ENCODE measurements around the gene PHAF1. TPM values are rescaled to one million over a fixed set of nuclear protein-coding genes. Genes with fewer than 3 reads are reported as not detected.

PHAF1 gene
- polyA plus RNA-seq, 4 donors: 5.9 to 13.6 (median 8.7) TPM

- Histone ChIP-seq H3K36me3 (ENCODE audit: control insufficient read depth in 3 of 3, insufficient read depth in 2 of 3, low read depth in 1 of 3, low read length in 3 of 3) (peaks cover 0 to 21% (median 4%) of the 10 kb centered on the region in 3 donors), H3K4me1 (ENCODE audit: control insufficient read depth in 3 of 3, insufficient read depth in 2 of 3, low read depth in 1 of 3, low read length in 2 of 3) (no peaks in the 10 kb centered on the region), H3K27ac (ENCODE audit: low read depth in 1 of 3, low read length in 2 of 3) (no peak overlapping the region), H3K27me3 (ENCODE audit: control insufficient read depth in 3 of 3, insufficient read depth in 3 of 3, low read length in 3 of 3) (no peaks in the 10 kb centered on the region), H3K9me3 (ENCODE audit: control insufficient read depth in 2 of 2, insufficient read depth in 1 of 2, low read depth in 1 of 2, low read length in 1 of 2) (no peaks in the 10 kb centered on the region), H3K4me3 (ENCODE audit: low read depth in 1 of 3, low read length in 3 of 3) (no peak overlapping the region)
- no peak for DNase-seq
- WGBS, 3 donors: 79 to 96% (median 93%) methylated on average over 2 of the region's 2 CpGs
- FAIRE-seq: no peak
Observed at GRCh38 chr16:67098599-67098998, 11.1 kb upstream of the PHAF1 start.

- FAIRE-seq (no peak), DNase-seq (no peak)
- no peak overlapping the region for H3K4me3 ChIP-seq (ENCODE audit: low read depth in 1 of 3, low read length in 3 of 3)
- 100% methylated on average over 1 of the region's 1 CpG for WGBS, 3 donors
- peaks cover 0 to 15% (median 4%) of the 10 kb centered on the region in 3 donors for H3K36me3 ChIP-seq (ENCODE audit: control insufficient read depth in 3 of 3, insufficient read depth in 2 of 3, low read depth in 1 of 3, low read length in 3 of 3)
- H3K9me3 ChIP-seq (ENCODE audit: control insufficient read depth in 2 of 2, insufficient read depth in 1 of 2, low read depth in 1 of 2, low read length in 1 of 2): no peaks in the 10 kb centered on the region
- H3K27me3 ChIP-seq (ENCODE audit: control insufficient read depth in 3 of 3, insufficient read depth in 3 of 3, low read length in 3 of 3): no peaks in the 10 kb centered on the region
- H3K27ac ChIP-seq (ENCODE audit: low read depth in 1 of 3, low read length in 2 of 3): no peak overlapping the region
- H3K4me1 ChIP-seq (ENCODE audit: control insufficient read depth in 3 of 3, insufficient read depth in 2 of 3, low read depth in 1 of 3, low read length in 2 of 3): no peaks in the 10 kb centered on the region
Observed at GRCh38 chr16:67100569-67101310, 9.0 kb upstream of the PHAF1 start.

- no peaks in the 10 kb centered on the region for H3K27me3 ChIP-seq (ENCODE audit: control insufficient read depth in 3 of 3, insufficient read depth in 3 of 3, low read length in 3 of 3)
- H3K9me3 ChIP-seq (ENCODE audit: control insufficient read depth in 2 of 2, insufficient read depth in 1 of 2, low read depth in 1 of 2, low read length in 1 of 2): no peaks in the 10 kb centered on the region
- DNase-seq (no peak), FAIRE-seq (no peak)
- no peaks in the 10 kb centered on the region for H3K4me1 ChIP-seq (ENCODE audit: control insufficient read depth in 3 of 3, insufficient read depth in 2 of 3, low read depth in 1 of 3, low read length in 2 of 3)
- H3K4me3 ChIP-seq (ENCODE audit: low read depth in 1 of 3, low read length in 3 of 3): no peak overlapping the region
- no peak overlapping the region for H3K27ac ChIP-seq (ENCODE audit: low read depth in 1 of 3, low read length in 2 of 3)
- 77 to 88% (median 77%) methylated on average over 4 of the region's 4 CpGs for WGBS, 3 donors
- H3K36me3 ChIP-seq (ENCODE audit: control insufficient read depth in 3 of 3, insufficient read depth in 2 of 3, low read depth in 1 of 3, low read length in 3 of 3): peaks cover 0 to 11% (median 4%) of the 10 kb centered on the region in 3 donors
Observed at GRCh38 chr16:67101311-67102082, 8.2 kb upstream of the PHAF1 start.

GRCh38 chr16:67104061-67104460 lies 5.7 kb upstream of the PHAF1 start:
- Histone ChIP-seq H3K36me3 (ENCODE audit: control insufficient read depth in 3 of 3, insufficient read depth in 2 of 3, low read depth in 1 of 3, low read length in 3 of 3) (peaks cover 0 to 2% (median 0%) of the 10 kb centered on the region in 3 donors), H3K27ac (ENCODE audit: low read depth in 1 of 3, low read length in 2 of 3) (no peak overlapping the region), H3K27me3 (ENCODE audit: control insufficient read depth in 3 of 3, insufficient read depth in 3 of 3, low read length in 3 of 3) (no peaks in the 10 kb centered on the region), H3K4me3 (ENCODE audit: low read depth in 1 of 3, low read length in 3 of 3) (no peak overlapping the region), H3K4me1 (ENCODE audit: control insufficient read depth in 3 of 3, insufficient read depth in 2 of 3, low read depth in 1 of 3, low read length in 2 of 3) (peaks cover 0 to 4% (median under 1%) of the 10 kb centered on the region in 3 donors), H3K9me3 (ENCODE audit: control insufficient read depth in 2 of 2, insufficient read depth in 1 of 2, low read depth in 1 of 2, low read length in 1 of 2) (no peaks in the 10 kb centered on the region)
- 60 to 63% (median 61%) methylated on average over 4 of the region's 4 CpGs for WGBS, 3 donors
- DNase-seq: peak in 1 of 2 donors; percentile 24
- FAIRE-seq: no peak

GRCh38 chr16:67104845-67105244 lies 4.9 kb upstream of the PHAF1 start:
- H3K27ac ChIP-seq (ENCODE audit: low read depth in 1 of 3, low read length in 2 of 3): no peak overlapping the region
- peak; percentile 12 for DNase-seq
- 66 to 79% (median 73%) methylated on average over 6 of the region's 6 CpGs for WGBS, 3 donors

GRCh38 chr16:67105246-67105645 lies 4.5 kb upstream of the PHAF1 start:
- no peak overlapping the region for H3K27ac ChIP-seq (ENCODE audit: low read depth in 1 of 3, low read length in 2 of 3)
- H3K4me3 ChIP-seq (ENCODE audit: low read depth in 1 of 3, low read length in 3 of 3): no peak overlapping the region
- FAIRE-seq (no peak), DNase-seq (no peak)
- WGBS, 3 donors: 71 to 79% (median 79%) methylated on average over 2 of the region's 2 CpGs
- H3K27me3 ChIP-seq (ENCODE audit: control insufficient read depth in 3 of 3, insufficient read depth in 3 of 3, low read length in 3 of 3): no peaks in the 10 kb centered on the region
- peaks cover 0 to 2% (median 0%) of the 10 kb centered on the region in 3 donors for H3K36me3 ChIP-seq (ENCODE audit: control insufficient read depth in 3 of 3, insufficient read depth in 2 of 3, low read depth in 1 of 3, low read length in 3 of 3)
- peaks cover 0 to 6% (median 2%) of the 10 kb centered on the region in 3 donors for H3K4me1 ChIP-seq (ENCODE audit: control insufficient read depth in 3 of 3, insufficient read depth in 2 of 3, low read depth in 1 of 3, low read length in 2 of 3)
- H3K9me3 ChIP-seq (ENCODE audit: control insufficient read depth in 2 of 2, insufficient read depth in 1 of 2, low read depth in 1 of 2, low read length in 1 of 2): no peaks in the 10 kb centered on the region

More at GRCh38 chr16:67104845-67105244, 4.9 kb upstream of the PHAF1 start:
- no peak for FAIRE-seq
- Histone ChIP-seq H3K9me3 (ENCODE audit: control insufficient read depth in 2 of 2, insufficient read depth in 1 of 2, low read depth in 1 of 2, low read length in 1 of 2) (no peaks in the 10 kb centered on the region), H3K4me1 (ENCODE audit: control insufficient read depth in 3 of 3, insufficient read depth in 2 of 3, low read depth in 1 of 3, low read length in 2 of 3) (peaks cover 0 to 6% (median 2%) of the 10 kb centered on the region in 3 donors), H3K4me3 (ENCODE audit: low read depth in 1 of 3, low read length in 3 of 3) (no peak overlapping the region), H3K36me3 (ENCODE audit: control insufficient read depth in 3 of 3, insufficient read depth in 2 of 3, low read depth in 1 of 3, low read length in 3 of 3) (no peaks in the 10 kb centered on the region), H3K27me3 (ENCODE audit: control insufficient read depth in 3 of 3, insufficient read depth in 3 of 3, low read length in 3 of 3) (no peaks in the 10 kb centered on the region)

- Histone ChIP-seq H3K9me3 (ENCODE audit: control insufficient read depth in 2 of 2, insufficient read depth in 1 of 2, low read depth in 1 of 2, low read length in 1 of 2) (no peaks in the 10 kb centered on the region), H3K27ac (ENCODE audit: low read depth in 1 of 3, low read length in 2 of 3) (no peak overlapping the region), H3K27me3 (ENCODE audit: control insufficient read depth in 3 of 3, insufficient read depth in 3 of 3, low read length in 3 of 3) (no peaks in the 10 kb centered on the region), H3K36me3 (ENCODE audit: control insufficient read depth in 3 of 3, insufficient read depth in 2 of 3, low read depth in 1 of 3, low read length in 3 of 3) (peaks cover 0 to 2% (median 0%) of the 10 kb centered on the region in 3 donors), H3K4me3 (ENCODE audit: low read depth in 1 of 3, low read length in 3 of 3) (no peak overlapping the region), H3K4me1 (ENCODE audit: control insufficient read depth in 3 of 3, insufficient read depth in 2 of 3, low read depth in 1 of 3, low read length in 2 of 3) (peaks cover 2 to 11% (median 5%) of the 10 kb centered on the region in 3 donors)
- FAIRE-seq (no peak), DNase-seq (no peak)
- WGBS, 3 donors: 66 to 80% (median 72%) methylated on average over 5 of the region's 5 CpGs
Observed at GRCh38 chr16:67105881-67106280, 3.9 kb upstream of the PHAF1 start.

GRCh38 chr16:67108489-67108888 lies 1.3 kb upstream of the PHAF1 start:
- Histone ChIP-seq H3K9me3 (ENCODE audit: control insufficient read depth in 2 of 2, insufficient read depth in 1 of 2, low read depth in 1 of 2, low read length in 1 of 2) (no peaks in the 10 kb centered on the region), H3K4me1 (ENCODE audit: control insufficient read depth in 3 of 3, insufficient read depth in 2 of 3, low read depth in 1 of 3, low read length in 2 of 3) (peaks cover 4 to 16% (median 11%) of the 10 kb centered on the region in 3 donors), H3K4me3 (ENCODE audit: low read depth in 1 of 3, low read length in 3 of 3) (no peak overlapping the region), H3K27ac (ENCODE audit: low read depth in 1 of 3, low read length in 2 of 3) (no peak overlapping the region), H3K36me3 (ENCODE audit: control insufficient read depth in 3 of 3, insufficient read depth in 2 of 3, low read depth in 1 of 3, low read length in 3 of 3) (peaks cover 0 to 2% (median 0%) of the 10 kb centered on the region in 3 donors), H3K27me3 (ENCODE audit: control insufficient read depth in 3 of 3, insufficient read depth in 3 of 3, low read length in 3 of 3) (no peaks in the 10 kb centered on the region)
- DNase-seq (no peak), FAIRE-seq (no peak)
- WGBS, 3 donors: 93 to 96% (median 94%) methylated on average over 6 of the region's 6 CpGs

Measured in small intestine (tissue), 7 donors.